ENCODE data around the gene CCR5. TPM values are rescaled to one million over a fixed set of nuclear protein-coding genes. Genes with fewer than 3 reads are reported as not detected.

Gene CCR5
- total RNA-seq, 1 experiment from 2014 or later: not detected

- Histone ChIP-seq H3K4me2 (ENCODE audit: low read length) (no peak overlapping the region), H3K27ac (ENCODE audit: low read length) (no peak overlapping the region), H3K27me3 (ENCODE audit: low read length) (no peaks in the 10 kb centered on the region), H3K4me3 (ENCODE audit: low read length) (no peak overlapping the region), H4K20me1 (ENCODE audit: low read length) (no peaks in the 10 kb centered on the region), H2AFZ (ENCODE audit: low read length) (no peak overlapping the region), H3K4me1 (ENCODE audit: insufficient read depth, low read length) (peaks cover 18% of the 10 kb centered on the region), H3K9ac (ENCODE audit: low read length) (no peak overlapping the region), H3K9me2 (replicated peaks; ENCODE audit: low read length) (no peaks in the 10 kb centered on the region), H3K36me3 (ENCODE audit: low read depth, low read length) (no peaks in the 10 kb centered on the region), H3K9me3 (ENCODE audit: low read length) (no peaks in the 10 kb centered on the region), H3K79me2 (ENCODE audit: low read length) (no peaks in the 10 kb centered on the region), H3F3A (ENCODE audit: low read length, unreplicated experiment) (no peaks in the 10 kb centered on the region)
- intact Hi-C loops (cut with micrococcal nuclease): loop anchor here (5.0 kb wide), 1 partner anchor 139 kb away; no protein-coding TSS in a partner anchor
- ATAC-seq (no peak), DNase-seq (no peak)
- no TSS peak for BruUV-seq (replicated peaks)
- TF ChIP-seq EZH2phosphoT487 (IDR thresholded peaks at IDR 0.05; ENCODE audit: borderline replicate concordance, low read length): no peak
- no peak for TF ChIP-seq CTCF (conservative IDR thresholded peaks at IDR 0.05; ENCODE audit: low read depth, low read length)
- no peak for TF ChIP-seq EZH2 (IDR thresholded peaks at IDR 0.05; ENCODE audit: low read length, unreplicated experiment)
- ChIA-PET CTCF (no interaction called here), POLR2A (ENCODE audit: unreplicated experiment) (no interaction called here)
These were observed 4.8 kb upstream of the CCR5 start for GRCh38 chr3:46365737-46366524.

GRCh38 chr3:46367811-46368210 is 2.9 kb upstream of the CCR5 start:
- intact Hi-C loops (cut with micrococcal nuclease): loop anchor here (1.0 to 5.0 kb wide), 5 partner anchors 92 to 280 kb away; partner anchors contain the start of gene CCR1
- H3K27ac ChIP-seq (ENCODE audit: low read length): no peak overlapping the region
- no peaks in the 10 kb centered on the region for H3K27me3 ChIP-seq (ENCODE audit: low read length)
- DNase-seq (no peak), ATAC-seq (no peak)
- no TSS peak for BruUV-seq (replicated peaks)
- no peak overlapping the region for H3K4me2 ChIP-seq (ENCODE audit: low read length)
- CTCF ChIA-PET: interaction anchor here (1.5 kb wide), 1 partner anchor 153 kb away, joined by 7 read pairs; no protein-coding TSS in a partner anchor
- H3K9ac ChIP-seq (ENCODE audit: low read length): no peak overlapping the region
- no peaks in the 10 kb centered on the region for H3K79me2 ChIP-seq (ENCODE audit: low read length)
- no peaks in the 10 kb centered on the region for H3K9me2 ChIP-seq (replicated peaks; ENCODE audit: low read length)
- H3K9me3 ChIP-seq (ENCODE audit: low read length): no peaks in the 10 kb centered on the region
- no peaks in the 10 kb centered on the region for H4K20me1 ChIP-seq (ENCODE audit: low read length)
- no peak for TF ChIP-seq CTCF (conservative IDR thresholded peaks at IDR 0.05; ENCODE audit: low read depth, low read length)
- no peak for TF ChIP-seq EZH2 (IDR thresholded peaks at IDR 0.05; ENCODE audit: low read length, unreplicated experiment)
- no peak for TF ChIP-seq EZH2phosphoT487 (IDR thresholded peaks at IDR 0.05; ENCODE audit: borderline replicate concordance, low read length)
- POLR2A ChIA-PET (ENCODE audit: unreplicated experiment): interaction anchor here (0.7 kb wide), 1 partner anchor 1067 kb away, joined by 3 read pairs; no protein-coding TSS in a partner anchor
- H3K4me3 ChIP-seq (ENCODE audit: low read length): no peak overlapping the region
- H2AFZ ChIP-seq (ENCODE audit: low read length): no peak overlapping the region
- no peaks in the 10 kb centered on the region for H3F3A ChIP-seq (ENCODE audit: low read length, unreplicated experiment)
- H3K4me1 ChIP-seq (ENCODE audit: insufficient read depth, low read length): peaks cover 13% of the 10 kb centered on the region
- H3K36me3 ChIP-seq (ENCODE audit: low read depth, low read length): no peaks in the 10 kb centered on the region; the same call in 1 of the 2 replicates

GRCh38 chr3:46368569-46368968 is 2.2 kb upstream of the CCR5 start:
- ATAC-seq: peak; percentile 88
- H3K4me2 ChIP-seq (ENCODE audit: low read length): no peak overlapping the region
- TF ChIP-seq EZH2phosphoT487 (IDR thresholded peaks at IDR 0.05; ENCODE audit: borderline replicate concordance, low read length): no peak
- peak; percentile 72 for TF ChIP-seq CTCF (conservative IDR thresholded peaks at IDR 0.05; ENCODE audit: low read depth, low read length)
- TF ChIP-seq EZH2 (IDR thresholded peaks at IDR 0.05; ENCODE audit: low read length, unreplicated experiment): no peak
- no peaks in the 10 kb centered on the region; the same call in 1 of the 2 replicates for H3K36me3 ChIP-seq (ENCODE audit: low read depth, low read length)
- BruUV-seq (replicated peaks): no TSS peak
- no peaks in the 10 kb centered on the region for H3K9me2 ChIP-seq (replicated peaks; ENCODE audit: low read length)
- peak overlapping the region; percentile 67 for H2AFZ ChIP-seq (ENCODE audit: low read length)
- peaks cover 13% of the 10 kb centered on the region for H3K4me1 ChIP-seq (ENCODE audit: insufficient read depth, low read length)
- no peak overlapping the region for H3K4me3 ChIP-seq (ENCODE audit: low read length)
- DNase-seq: peak; percentile 68
- no peaks in the 10 kb centered on the region for H3F3A ChIP-seq (ENCODE audit: low read length, unreplicated experiment)
- no peak overlapping the region for H3K27ac ChIP-seq (ENCODE audit: low read length)
- intact Hi-C loops (cut with micrococcal nuclease): loop anchor here (1.0 to 5.0 kb wide), 5 partner anchors 92 to 280 kb away; partner anchors contain the start of gene CCR1
- ChIA-PET POLR2A (ENCODE audit: unreplicated experiment) (no interaction called here), CTCF (interaction anchor here (0.6 to 1.5 kb wide), 6 partner anchors 10 to 153 kb away, joined by 3 to 7 read pairs (median 4); no protein-coding TSS in a partner anchor)
- H4K20me1 ChIP-seq (ENCODE audit: low read length): no peaks in the 10 kb centered on the region
- no peaks in the 10 kb centered on the region for H3K79me2 ChIP-seq (ENCODE audit: low read length)
- H3K27me3 ChIP-seq (ENCODE audit: low read length): no peaks in the 10 kb centered on the region
- H3K9me3 ChIP-seq (ENCODE audit: low read length): no peaks in the 10 kb centered on the region
- H3K9ac ChIP-seq (ENCODE audit: low read length): no peak overlapping the region
